Measurements from ENCODE around the gene CFAP45.

The CFAP45 gene

DNA sequence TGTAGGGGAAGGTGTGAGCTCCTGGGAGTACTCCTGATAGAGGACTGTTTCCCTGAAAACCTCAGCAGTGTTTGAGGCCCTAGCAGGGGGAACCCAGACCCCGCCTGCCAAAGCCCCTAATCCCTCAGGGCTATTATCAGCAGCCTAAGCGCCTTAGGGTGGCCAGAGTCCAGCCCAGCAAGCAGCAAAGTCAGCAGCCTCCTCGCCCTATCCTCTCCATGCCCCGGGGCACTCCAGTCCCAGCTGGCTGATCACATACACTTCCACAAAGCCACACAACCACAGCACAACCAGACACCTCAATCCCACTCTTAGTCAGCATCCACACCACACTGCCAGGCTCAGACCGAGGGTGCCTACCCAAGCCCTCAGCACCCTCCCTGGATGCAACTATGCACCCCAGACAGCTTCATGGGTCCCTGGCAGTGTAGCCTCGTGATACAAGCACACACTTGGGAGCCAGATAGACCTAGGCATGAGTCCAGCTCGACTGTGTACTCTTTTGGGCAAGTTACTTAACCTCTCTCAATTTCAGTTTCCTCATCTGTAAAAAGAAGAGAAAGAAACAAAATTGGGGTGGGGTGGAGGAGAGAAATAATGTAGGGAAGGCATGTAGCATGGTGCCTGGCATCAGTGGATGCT is 38.4 kb upstream of the CFAP45 start:
- H3K27me3 ChIP-seq: no peaks in the 10 kb centered on the region
- H3K4me3 ChIP-seq (ENCODE audit: low read depth, low read length): no peak overlapping the region
- H3K36me3 ChIP-seq: no peaks in the 10 kb centered on the region
- no peaks in the 10 kb centered on the region for H3K9me3 ChIP-seq
- TF ChIP-seq, protein P1, sequence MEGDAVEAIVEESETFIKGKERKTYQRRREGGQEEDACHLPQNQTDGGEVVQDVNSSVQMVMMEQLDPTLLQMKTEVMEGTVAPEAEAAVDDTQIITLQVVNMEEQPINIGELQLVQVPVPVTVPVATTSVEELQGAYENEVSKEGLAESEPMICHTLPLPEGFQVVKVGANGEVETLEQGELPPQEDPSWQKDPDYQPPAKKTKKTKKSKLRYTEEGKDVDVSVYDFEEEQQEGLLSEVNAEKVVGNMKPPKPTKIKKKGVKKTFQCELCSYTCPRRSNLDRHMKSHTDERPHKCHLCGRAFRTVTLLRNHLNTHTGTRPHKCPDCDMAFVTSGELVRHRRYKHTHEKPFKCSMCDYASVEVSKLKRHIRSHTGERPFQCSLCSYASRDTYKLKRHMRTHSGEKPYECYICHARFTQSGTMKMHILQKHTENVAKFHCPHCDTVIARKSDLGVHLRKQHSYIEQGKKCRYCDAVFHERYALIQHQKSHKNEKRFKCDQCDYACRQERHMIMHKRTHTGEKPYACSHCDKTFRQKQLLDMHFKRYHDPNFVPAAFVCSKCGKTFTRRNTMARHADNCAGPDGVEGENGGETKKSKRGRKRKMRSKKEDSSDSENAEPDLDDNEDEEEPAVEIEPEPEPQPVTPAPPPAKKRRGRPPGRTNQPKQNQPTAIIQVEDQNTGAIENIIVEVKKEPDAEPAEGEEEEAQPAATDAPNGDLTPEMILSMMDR (IDR thresholded peaks at IDR 0.05; ENCODE audit: low read depth, low read length): no peak
- peaks cover 2% of the 10 kb centered on the region; the same call in 1 of the 2 replicates for H3K4me1 ChIP-seq
- no peak for DNase-seq

DNA sequence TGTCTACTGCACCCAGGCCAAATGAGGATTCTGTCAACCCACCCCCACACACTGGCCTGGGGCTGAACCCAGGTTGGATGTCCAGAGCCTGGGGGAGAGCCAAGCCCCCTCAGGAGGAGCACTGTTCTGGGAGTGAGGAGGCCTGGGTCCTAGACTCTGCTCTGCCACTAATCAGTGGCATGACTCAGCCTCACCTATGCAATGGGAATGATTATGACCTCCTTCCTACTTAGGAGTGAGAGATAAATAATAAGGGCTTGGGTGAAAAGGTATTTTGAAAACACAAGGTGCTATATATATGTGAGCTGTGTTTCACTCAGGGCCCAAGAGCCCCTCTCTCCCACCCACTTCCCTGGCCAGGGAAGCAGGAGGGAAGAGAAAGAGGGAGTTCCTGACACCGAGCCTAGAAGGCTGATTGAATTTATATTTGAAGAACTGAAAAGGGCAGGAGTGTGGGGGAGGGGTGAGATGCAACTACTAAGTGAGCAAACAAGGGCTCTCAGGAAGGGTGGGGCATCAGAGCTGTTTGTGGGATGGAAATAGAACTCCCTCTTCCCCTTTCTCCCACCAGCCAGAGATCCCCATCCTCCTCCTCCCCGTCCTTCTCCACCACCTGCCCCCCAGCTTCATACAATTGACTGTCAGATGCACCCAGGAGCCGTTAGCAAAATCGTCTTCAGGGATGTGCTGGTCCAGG is 37.2 kb upstream of the CFAP45 start:
- no peaks in the 10 kb centered on the region for H3K9me3 ChIP-seq
- H3K36me3 ChIP-seq: no peaks in the 10 kb centered on the region
- no peak overlapping the region for H3K4me3 ChIP-seq (ENCODE audit: low read depth, low read length)
- H3K4me1 ChIP-seq: peaks cover 2% of the 10 kb centered on the region; the same call in 1 of the 2 replicates
- TF ChIP-seq, protein P1 (IDR thresholded peaks at IDR 0.05; ENCODE audit: low read depth, low read length): no peak
- H3K27me3 ChIP-seq: no peaks in the 10 kb centered on the region
- no peak for DNase-seq

DNA sequence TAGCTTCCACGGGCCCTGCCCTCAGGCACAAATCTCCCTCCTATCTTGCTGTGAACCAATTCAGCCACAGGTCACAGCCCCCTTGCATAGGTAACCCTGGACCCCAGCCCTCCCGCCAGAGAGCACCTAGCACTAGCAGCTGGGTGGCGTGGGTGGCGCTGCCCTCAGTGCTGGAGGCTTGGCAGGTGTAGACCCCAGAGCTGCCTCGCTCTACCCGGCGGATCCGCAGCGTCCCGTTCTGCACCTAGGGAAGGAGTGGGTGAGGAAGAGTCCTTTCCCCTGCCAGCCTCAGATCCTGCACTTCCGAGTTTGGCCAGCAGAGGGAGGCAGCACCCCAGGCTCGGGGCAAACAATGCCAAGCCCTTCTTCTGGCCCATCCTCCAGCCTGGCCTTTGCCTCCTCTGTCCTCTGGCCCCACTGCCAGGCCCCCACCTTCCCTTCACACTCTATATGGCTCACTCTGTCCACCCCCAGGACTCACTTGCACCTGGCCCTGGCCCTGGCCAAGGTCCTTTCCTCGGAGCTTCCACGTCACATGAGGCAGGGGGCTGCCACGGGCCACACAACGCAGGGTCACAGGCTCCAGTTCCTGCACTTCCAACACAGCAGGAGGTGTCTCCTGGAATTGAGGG is 36.4 kb upstream of the CFAP45 start:
- no peak overlapping the region for H3K4me3 ChIP-seq (ENCODE audit: low read depth, low read length)
- no peaks in the 10 kb centered on the region for H3K36me3 ChIP-seq
- DNase-seq: peak; percentile 78
- no peaks in the 10 kb centered on the region for H3K27me3 ChIP-seq
- peaks cover 2% of the 10 kb centered on the region; the same call in 1 of the 2 replicates for H3K4me1 ChIP-seq
- TF ChIP-seq, protein P1 (IDR thresholded peaks at IDR 0.05; ENCODE audit: low read depth, low read length): peak; percentile 95
- H3K9me3 ChIP-seq: no peaks in the 10 kb centered on the region

DNA sequence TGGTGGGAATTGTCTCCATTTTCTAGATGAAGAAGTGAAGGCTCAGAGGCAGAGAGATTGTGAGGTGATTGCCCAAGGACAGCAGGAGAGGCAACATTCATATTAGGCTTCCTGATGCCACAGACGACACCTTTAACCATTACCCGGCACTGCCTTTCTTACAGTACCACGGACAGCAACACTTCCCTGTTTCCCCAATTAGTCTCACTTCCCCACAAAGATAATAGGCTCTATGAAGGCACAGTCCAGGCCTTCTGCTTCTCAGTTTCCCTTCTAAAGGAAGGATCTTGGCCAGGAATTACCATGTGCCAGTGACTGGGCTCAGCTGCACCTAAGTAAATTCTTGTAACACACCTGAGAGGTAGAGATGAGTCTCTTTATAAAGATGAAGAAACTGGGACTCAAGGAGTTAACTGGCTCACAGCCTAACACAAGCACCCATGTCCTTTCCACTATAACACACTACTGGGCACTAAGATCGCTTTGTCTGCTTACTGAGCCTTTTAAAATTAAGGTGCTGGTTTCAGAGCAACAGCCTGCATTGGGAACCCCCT is 35.8 kb upstream of the CFAP45 start:
- Histone ChIP-seq H3K4me1 (peaks cover 2% of the 10 kb centered on the region; the same call in 1 of the 2 replicates), H3K27me3 (no peaks in the 10 kb centered on the region), H3K4me3 (ENCODE audit: low read depth, low read length) (no peak overlapping the region), H3K9me3 (no peaks in the 10 kb centered on the region), H3K36me3 (no peaks in the 10 kb centered on the region)
- no peak for DNase-seq
- TF ChIP-seq, protein P1 (IDR thresholded peaks at IDR 0.05; ENCODE audit: low read depth, low read length): no peak

DNA sequence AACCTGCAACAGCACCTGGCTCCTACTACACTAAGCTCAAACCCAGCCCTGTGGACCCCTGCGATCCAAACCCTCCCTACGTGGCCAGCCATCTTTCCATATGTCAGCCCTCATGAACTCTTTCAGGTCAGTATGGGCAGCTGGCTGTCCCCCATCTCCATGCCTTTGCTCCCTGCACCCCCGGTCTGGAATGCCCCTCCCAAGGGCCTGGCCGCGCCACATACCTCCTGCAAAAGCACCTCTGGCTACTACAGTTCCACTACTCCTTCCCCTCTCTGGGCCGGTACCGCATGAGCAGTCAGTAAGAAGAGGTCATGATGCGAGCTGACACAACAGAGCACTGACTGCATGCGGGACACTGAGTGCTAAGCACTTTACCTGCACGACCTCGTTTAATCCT is 35.3 kb upstream of the CFAP45 start:
- Histone ChIP-seq H3K4me1 (peaks cover 2% of the 10 kb centered on the region; the same call in 1 of the 2 replicates), H3K4me3 (ENCODE audit: low read depth, low read length) (no peak overlapping the region), H3K36me3 (no peaks in the 10 kb centered on the region), H3K27me3 (no peaks in the 10 kb centered on the region), H3K9me3 (no peaks in the 10 kb centered on the region)
- no peak for DNase-seq
- TF ChIP-seq, protein P1 (IDR thresholded peaks at IDR 0.05; ENCODE audit: low read depth, low read length): no peak
